ENCODE measurements around the gene FMR1NB.

The FMR1NB gene, protein sequence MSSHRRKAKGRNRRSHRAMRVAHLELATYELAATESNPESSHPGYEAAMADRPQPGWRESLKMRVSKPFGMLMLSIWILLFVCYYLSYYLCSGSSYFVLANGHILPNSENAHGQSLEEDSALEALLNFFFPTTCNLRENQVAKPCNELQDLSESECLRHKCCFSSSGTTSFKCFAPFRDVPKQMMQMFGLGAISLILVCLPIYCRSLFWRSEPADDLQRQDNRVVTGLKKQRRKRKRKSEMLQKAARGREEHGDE

GRCh38 chrX:147981038-147981752, at the start of gene FMR1NB:
Gene FMR1NB (plus strand): TSS chrX:147981337. CDS start chrX:147981403, 66 bp downstream.
- in situ Hi-C loops (cut with HindIII; ENCODE audit: low sequenced_read_pairs): no loop called here

DNA sequence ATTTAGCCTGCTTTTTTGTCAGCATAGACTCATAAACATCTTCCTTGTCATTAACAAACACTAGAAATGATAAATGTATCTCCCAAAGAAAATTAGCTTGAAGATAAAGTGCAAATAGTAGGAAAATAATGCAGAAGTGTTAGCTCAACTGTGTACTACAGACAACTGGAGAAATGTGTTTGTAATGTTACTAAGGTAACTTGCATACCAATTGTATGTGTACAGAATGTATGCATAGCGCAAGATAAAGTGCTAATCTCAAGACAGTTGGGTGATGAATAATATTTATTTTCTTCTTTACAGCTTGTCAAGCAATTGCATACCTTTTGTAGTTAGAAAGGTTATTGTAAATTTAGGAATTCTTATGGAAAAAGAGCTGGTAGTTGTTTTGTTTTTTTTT, 47.3 kb upstream of the FMR1NB start:
- in situ Hi-C loops (cut with HindIII; ENCODE audit: low sequenced_read_pairs): no loop called here

GRCh38 chrX:147935156-147935758, 45.9 kb upstream of the FMR1NB start:
- in situ Hi-C loops (cut with HindIII; ENCODE audit: low sequenced_read_pairs): no loop called here

DNA sequence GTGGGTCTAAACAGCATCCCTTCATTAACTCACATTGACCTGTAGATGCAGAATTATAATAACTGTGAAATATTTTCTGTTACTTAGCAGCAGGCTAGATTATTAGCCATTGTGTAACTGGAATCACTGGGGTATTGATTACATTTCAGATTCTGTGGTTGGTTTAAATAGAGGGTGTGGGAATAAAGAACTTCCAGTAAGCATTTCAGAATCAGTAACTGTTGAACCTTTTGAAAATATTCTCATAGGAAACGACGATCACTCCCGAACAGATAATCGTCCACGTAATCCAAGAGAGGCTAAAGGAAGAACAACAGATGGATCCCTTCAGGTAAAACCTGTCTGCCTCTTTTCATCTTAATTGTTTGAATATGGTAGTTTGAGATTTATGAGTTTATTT, 35.9 kb upstream of the FMR1NB start:
- in situ Hi-C loops (cut with HindIII; ENCODE audit: low sequenced_read_pairs): no loop called here

DNA sequence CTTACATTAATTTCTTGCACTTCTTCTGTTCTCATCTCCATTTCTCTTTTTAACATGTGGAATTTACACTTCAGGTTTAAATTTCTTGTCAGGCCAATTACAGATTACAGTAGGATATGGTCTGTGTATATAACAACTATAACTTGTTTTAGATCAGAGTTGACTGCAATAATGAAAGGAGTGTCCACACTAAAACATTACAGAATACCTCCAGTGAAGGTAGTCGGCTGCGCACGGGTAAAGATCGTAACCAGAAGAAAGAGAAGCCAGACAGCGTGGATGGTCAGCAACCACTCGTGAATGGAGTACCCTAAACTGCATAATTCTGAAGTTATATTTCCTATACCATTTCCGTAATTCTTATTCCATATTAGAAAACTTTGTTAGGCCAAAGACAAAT, 32.6 kb upstream of the FMR1NB start:
- in situ Hi-C loops (cut with HindIII; ENCODE audit: low sequenced_read_pairs): no loop called here

DNA sequence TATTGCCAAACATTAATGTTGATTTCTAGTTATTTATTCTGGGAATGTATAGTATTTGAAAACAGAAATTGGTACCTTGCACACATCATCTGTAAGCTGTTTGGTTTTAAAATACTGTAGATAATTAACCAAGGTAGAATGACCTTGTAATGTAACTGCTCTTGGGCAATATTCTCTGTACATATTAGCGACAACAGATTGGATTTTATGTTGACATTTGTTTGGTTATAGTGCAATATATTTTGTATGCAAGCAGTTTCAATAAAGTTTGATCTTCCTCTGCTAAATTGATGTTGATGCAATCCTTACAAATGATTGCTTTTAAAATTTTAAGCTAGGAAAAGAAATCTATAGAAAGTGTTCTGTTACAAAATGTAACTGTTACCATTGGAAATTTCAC, 30.8 kb upstream of the FMR1NB start:
- in situ Hi-C loops (cut with HindIII; ENCODE audit: low sequenced_read_pairs): no loop called here

- in situ Hi-C loops (cut with HindIII; ENCODE audit: low sequenced_read_pairs): no loop called here
Observed at GRCh38 chrX:147953976-147954375, 27.2 kb upstream of the FMR1NB start.

- in situ Hi-C loops (cut with HindIII; ENCODE audit: low sequenced_read_pairs): no loop called here
Observed at GRCh38 chrX:147957291-147957690, 23.8 kb upstream of the FMR1NB start.

GRCh38 chrX:147958291-147958690, 22.8 kb upstream of the FMR1NB start:
- in situ Hi-C loops (cut with HindIII; ENCODE audit: low sequenced_read_pairs): no loop called here

- in situ Hi-C loops (cut with HindIII; ENCODE audit: low sequenced_read_pairs): no loop called here
Observed at GRCh38 chrX:147960722-147961121, 20.4 kb upstream of the FMR1NB start.

DNA sequence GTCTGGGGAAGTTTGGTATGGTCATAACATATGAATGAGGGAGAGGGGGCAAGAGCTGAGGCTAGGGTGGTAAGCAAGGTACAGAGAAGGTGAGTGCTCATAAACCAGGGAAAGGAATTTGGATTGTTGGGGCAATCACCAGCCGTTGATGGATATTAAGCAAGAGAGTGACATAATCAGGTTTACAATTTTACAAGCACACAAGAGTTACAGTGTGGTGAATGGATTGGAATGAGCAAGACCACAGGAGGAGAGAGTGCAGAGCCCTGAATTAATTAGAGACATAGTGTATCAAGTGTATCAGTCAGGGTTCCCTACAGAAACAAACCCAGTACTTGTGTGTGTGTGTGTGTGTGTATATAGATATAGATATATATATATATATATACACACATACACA, 18.7 kb upstream of the FMR1NB start:
- in situ Hi-C loops (cut with HindIII; ENCODE audit: low sequenced_read_pairs): no loop called here

- in situ Hi-C loops (cut with HindIII; ENCODE audit: low sequenced_read_pairs): no loop called here
Observed at GRCh38 chrX:147978931-147979330, 2.2 kb upstream of the FMR1NB start.

DNA sequence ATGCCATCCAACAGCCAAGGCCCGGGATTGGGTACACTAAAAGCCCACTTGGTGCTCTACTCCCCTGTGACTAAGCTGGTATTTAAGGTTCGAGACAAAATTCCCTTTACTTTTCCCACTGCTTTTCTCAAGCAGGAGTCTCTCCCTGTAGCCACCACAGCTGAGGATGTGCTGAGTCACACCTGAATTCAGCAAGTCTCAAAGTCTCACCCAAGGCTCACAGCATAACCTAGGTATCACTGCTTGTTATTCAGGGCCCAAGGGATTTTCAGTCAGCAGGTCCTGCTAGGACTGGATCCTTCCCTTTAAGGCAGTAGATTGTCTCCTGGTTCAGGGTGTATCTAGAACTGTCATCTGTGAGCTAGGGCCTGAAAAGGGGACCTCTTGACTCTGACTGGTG, 39.2 kb downstream of the FMR1NB start:
- in situ Hi-C loops (cut with HindIII; ENCODE audit: low sequenced_read_pairs): no loop called here

- in situ Hi-C loops (cut with HindIII; ENCODE audit: low sequenced_read_pairs): no loop called here
Observed at GRCh38 chrX:148024425-148025148, 43.5 kb downstream of the FMR1NB start.

DNA sequence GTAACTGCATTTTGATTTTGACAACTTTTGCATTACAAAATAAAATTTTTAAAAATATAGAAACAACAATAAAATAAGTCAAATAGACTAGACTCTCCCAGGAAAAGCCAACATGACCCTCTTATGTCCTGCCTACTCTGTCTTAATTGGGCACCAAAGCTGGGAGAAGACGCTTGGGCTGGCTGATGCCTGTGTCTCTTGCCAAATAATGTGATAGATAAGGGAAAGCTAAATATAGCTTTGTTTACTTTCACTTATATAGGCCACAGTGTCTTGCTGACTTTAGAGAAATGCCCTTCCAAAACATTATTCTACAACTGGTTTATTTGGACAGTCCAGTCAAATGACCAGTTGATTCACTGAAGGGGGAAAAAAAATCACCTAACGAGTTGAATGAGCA, 54.2 kb downstream of the FMR1NB start:
- in situ Hi-C loops (cut with HindIII; ENCODE audit: low sequenced_read_pairs): no loop called here

DNA sequence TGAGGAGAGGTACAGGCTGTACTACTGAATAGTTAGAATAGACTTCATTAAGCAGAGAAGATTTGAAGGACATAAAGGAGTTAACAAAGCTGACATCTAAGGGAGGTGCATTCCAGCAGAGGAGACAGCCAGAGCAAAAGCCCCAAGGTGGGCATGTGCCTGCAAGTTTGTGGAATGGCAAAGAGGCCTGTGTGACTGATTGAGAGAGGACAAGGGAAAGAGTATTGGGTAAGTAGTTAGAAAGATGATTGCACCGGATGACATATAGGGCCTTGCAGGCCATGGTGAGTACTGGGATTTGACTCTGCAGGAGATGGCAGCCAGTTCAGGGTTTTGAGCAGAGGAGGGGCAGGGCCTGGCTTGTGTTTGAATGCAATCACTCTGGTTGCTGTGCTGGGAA, 55.9 kb downstream of the FMR1NB start:
- in situ Hi-C loops (cut with HindIII; ENCODE audit: low sequenced_read_pairs): no loop called here

- in situ Hi-C loops (cut with HindIII; ENCODE audit: low sequenced_read_pairs): no loop called here
Observed at GRCh38 chrX:148043271-148043855, 62.2 kb downstream of the FMR1NB start.

DNA sequence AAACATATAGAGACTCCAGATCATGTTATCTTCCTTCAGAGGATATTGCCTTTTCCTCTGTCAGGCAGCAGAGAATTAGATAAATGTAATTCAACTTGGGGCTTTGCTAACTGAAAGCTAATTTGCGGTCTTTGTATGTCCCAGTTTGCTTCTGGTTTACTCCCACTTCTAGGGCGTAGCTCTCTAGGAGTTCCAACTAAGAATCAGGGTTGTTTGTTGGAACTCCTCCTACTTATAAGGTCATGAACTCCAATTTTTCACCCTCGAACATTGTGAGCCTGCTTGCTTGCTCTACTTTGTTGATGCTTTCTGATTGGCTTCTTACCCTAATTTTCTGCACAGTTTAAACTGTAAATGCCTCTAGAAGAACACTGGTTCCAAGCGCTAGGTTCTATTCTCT, 66.1 kb downstream of the FMR1NB start:
- in situ Hi-C loops (cut with HindIII; ENCODE audit: low sequenced_read_pairs): no loop called here

DNA sequence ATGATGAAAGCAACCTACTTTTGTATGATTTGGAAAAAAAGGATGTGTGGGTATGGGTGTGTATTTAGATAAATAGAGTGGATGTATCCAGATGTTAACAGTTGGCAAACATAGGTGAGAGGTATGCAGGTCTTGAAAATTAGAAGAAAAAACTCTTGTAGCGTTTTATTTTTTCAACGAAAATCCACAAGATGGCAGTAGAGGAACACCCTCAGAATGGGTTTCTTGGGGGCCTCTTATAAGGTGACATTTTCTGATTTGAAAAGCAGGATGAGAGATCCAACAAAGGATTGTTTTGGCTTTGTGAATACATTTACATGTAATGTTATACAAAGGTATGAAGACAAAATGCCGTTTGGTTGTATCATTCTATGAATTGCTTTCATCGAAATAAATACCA, 68.3 kb downstream of the FMR1NB start:
- in situ Hi-C loops (cut with HindIII; ENCODE audit: low sequenced_read_pairs): no loop called here

- in situ Hi-C loops (cut with HindIII; ENCODE audit: low sequenced_read_pairs): no loop called here
Observed at GRCh38 chrX:148051973-148052372, 70.8 kb downstream of the FMR1NB start.

DNA sequence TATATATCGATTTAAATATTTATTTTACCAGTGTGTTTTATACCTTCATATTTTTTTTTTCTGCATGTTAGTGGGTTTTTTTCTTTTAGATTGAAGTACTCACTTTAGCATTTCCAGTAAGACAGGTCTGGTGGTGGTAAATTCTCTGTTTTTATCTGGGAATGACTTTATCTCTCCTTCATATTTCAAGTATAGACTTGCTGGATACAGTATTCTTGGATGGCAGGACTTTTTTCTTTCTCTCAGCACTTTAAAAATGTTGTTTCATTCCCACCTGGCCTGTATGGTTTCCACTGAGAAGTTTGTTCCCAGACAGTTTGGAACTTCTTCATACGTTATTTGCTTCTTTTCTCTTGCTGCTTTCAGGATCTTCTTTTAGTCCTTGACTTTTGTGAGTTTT, 86.1 kb downstream of the FMR1NB start:
- in situ Hi-C loops (cut with HindIII; ENCODE audit: low sequenced_read_pairs): no loop called here

All from DLD1 (cell line).